HG02884 (cell line): ENCODE results near the gene FBXW4.

Source experiments
- ATAC-seq: cut with Tn5 transposase; IDR thresholded peaks from one replicate; pipeline ENCODE4 v1.9.1; 2021; ENCODE audit warnings: mild to moderate bottlenecking, moderate library complexity; ENCODE audit not compliant: unreplicated experiment

FBXW4 gene

DNA sequence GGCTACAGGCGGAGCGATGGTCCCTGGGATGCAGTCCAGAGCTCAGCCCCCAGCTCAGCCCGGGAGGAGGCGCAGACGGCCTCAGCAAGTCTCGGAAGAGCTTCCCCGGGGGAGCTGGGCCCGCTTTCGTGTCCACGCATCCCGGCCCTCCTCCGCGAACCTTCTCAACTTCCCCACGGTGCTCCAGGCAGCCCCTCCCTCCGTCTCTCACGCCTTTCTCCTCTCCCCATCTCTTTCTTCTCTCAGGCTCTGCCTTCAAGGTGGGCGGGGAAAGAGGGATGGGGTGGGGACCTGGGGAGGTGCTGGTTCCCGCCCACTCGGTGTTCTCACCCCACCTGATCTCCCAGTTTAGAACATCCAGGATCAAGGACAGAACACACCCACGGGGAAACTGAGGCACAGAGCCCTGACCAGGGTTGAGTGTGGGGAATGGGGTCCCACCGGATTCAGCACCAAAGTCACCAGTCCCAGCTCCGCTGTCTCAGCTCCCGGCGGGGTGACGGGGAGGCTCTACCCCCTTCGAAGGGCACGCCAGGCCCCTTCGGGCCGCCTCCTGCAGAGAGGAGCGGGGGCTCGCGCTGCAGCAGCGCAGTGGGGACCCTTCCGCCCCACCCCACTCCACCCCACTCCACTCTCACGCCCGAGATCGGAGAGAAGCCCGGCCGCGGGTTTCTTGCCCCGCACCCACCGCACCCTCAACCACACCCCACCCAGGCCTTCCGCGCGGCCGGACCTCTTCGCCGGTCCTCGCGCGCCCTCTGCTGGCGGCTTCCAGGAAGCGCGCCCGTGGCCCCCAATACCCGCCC lies 125.1 kb downstream of the FBXW4 start:
- peak; percentile 67 for ATAC-seq

DNA sequence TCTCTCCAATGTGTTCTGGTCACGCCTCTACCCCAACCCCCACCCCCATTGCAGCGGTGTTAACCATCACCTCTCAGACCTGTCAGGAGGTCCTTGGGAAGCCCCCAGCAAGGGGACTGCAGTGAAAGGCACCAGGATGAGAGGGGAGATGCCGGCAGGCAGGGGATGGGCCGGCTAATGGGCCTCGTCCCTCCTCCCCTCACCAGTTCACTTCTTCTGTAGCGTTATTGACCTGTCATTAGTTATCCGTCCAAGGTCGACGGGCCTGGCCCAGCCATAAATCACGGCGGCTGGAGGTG lies 125.7 kb downstream of the FBXW4 start:
- ATAC-seq, result no peak

DNA sequence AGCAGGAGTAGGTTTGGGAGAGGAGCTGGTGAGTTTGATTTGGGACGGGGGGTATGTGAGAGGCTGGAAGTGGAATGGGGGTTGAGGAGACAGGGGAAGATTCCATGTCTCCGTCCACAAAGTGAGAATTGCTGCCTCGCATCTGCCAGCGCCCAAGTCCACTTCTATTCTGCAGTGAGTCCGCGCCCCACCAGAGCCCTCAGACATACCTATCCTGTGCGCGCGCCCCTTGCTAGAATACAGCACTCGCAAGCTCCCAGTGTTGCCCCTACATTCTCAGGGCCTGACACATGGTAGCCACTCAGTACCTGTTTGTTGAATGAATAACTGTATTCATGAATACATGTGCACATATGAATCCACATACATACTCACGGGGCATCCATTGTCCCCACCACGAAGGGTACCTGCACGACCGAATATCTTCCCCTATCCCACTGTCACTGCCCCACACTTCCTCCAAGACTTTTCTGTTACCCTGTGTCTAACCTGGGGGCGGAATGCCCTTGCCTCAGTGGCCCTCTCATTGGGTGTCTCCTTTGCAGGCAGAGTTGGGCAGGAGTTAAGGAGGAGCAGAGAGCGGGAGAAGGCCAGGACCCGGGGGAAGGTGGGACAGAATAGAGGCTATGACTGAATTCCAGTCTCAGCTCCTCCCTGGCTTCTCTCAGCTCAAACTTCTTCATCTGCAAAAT lies 126.8 kb downstream of the FBXW4 start:
- no peak for ATAC-seq

DNA sequence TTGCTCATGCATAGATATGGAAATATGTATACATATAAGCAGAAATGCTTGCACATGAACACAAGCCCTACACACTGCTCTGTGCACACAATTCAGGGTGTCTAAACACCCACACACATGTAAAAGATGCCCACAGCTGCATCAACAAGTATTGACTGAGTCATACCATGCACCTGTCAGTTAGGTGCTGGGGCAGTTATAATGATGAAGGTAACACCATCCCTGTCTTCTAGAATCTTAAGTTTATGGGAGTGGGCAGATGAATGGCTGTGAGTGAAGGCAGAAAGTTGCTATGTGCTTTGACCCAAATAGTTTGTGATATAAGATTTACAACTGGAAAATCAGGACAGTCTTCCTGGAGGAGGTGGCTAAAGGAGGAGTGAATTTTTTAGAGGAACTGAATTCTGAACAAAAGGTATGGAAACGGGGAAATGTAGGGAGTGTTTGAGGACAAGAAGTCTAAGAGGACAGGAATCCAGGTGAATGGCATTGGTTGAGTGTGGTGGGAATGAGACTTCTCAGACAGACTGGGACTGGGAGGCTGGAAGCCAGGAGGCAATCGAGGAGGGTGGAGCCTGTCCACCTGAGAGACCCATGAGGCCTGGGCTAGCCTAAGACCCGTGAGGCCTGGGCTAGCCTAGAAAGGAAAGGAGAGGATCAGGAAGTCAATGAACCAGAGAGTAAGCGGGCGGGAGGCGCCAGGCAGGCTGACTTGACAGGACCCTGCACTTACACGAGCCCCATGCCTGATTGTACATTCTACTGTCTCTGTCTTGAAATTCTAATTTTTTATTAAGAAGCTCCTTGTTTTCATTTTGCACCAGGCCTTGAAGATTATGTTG lies 127.6 kb downstream of the FBXW4 start:
- ATAC-seq, result no peak

DNA sequence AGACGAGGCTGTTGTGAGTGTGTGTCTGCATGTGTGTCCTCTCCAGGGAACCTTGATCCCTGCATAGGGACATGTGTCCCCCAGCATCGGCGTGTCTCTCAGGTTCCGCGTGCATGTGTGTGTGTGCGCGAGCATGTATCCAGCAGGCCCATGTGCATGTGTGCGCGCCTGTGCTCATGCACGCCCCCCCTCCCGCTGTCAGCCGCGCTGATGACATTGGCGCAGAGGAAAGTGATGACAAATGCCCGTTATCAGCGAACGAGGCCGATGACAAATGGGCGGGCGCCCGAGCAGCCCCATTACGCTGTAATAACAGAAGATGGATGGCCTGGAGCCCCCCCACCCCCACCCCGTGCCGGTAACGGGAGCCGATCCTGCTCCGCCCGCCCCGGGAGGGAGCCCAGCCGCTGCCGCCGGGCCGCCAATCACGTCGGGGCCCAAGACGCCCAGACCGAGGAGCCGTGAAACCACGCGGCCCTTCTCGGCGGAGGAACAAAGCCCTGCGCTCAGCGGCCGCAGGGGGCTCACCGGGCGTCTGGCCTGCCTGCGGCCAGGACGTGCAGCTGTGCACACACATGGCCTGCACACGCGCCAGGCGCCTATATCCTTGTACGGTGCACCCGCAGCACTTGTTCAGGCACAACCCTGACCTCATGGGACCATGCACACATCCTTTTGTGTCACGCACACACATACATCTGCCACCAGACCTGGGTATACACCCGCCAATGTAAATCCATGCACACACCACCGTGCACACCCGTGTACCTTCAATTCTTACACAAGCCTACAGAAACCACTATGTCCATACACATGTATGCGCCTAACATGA lies 128.4 kb downstream of the FBXW4 start:
- ATAC-seq, result no peak

DNA sequence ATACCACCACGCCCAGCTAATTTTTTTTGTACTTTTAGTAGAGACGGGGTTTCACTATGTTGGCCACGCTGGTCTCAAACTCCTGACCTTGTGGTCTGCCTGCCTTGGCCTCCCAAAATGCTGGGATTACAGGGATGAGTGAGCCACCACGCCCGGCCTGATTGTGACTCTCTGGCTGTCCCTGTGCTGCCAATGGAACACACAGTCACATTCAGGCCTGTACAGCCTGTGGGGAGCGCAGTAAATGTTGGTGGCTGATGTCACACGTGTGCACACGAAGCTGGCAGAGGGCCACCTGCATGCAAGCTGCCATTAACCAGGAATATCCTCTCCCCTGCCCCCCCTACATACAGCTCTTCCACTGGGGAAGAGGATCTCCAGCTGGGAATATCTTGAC lies 129.0 kb downstream of the FBXW4 start:
- ATAC-seq, result no peak

DNA sequence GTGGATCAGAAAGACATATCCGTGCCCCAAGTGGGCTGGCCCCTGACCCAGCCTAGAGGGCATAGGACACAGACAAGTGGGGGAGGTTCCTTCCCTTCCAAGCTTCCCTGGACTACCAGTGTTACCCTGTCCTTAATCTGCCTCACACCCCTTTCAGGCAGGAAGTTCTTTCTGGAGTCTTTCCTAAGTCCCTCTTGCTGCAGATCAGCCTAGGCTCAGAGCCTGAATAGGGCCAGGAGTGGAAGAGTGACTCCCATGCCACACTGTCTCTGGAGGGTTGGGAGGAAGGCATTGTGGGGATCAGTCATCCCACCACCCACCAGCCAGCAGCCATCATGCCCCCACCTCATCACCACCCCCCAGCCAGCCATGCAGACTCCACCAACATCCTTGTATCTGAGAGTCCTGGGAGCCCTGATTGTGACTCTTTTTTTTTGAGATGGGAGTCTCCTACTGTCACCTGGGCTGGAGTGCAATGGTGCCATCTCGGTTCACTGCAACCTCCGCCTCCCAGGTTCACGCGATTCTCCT lies 129.5 kb downstream of the FBXW4 start:
- ATAC-seq, result no peak

DNA sequence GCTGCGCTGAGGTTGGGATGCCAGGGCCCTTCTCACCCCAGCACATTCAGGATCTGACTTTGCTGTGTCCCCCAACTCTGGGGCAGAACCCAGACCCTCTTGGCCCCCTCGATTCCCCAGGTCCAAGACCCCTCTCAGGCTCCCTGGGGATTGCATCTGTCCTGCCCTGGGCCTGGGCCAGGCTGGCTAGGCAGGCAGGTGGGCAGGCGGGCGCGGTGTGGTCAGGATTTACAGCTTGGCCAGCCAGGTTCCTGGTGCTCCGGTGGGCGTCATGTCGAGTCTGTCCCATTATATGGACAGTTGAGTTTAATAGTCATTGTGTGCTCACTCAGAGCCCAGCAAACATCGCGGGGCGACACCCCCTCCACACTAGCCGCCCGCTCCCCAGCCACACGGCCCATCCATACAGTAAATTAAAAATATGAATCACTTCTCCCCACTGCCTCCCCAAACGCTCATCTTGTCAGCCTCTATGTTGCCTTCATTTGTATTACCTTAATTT lies 130.4 kb downstream of the FBXW4 start:
- no peak for ATAC-seq

DNA sequence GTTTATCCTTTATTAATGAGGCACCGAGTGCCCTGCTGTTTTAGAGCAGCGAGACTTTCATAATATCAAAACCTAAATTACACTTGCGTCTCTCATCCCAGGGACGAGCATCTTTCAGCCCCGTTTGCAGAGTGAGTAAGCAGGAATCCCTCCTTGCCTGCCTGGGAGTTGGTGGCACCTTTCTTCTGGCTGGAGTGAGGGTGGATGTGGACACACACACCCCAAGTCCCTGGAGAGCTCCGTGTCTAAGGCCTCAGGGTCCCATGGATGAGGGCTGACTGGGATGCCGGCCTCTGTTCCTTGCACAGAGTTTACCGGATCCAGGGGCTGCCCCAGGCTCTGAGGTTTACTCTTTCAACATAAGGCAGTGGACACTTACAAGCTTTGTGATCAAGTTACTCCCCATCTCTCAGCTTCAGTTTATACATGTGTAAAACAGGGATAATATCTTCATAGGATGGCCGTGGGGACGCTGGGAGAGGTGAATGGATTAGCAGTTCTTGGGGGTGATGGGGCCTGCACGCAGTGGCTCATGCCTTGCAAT lies 131.4 kb downstream of the FBXW4 start:
- no peak for ATAC-seq

DNA sequence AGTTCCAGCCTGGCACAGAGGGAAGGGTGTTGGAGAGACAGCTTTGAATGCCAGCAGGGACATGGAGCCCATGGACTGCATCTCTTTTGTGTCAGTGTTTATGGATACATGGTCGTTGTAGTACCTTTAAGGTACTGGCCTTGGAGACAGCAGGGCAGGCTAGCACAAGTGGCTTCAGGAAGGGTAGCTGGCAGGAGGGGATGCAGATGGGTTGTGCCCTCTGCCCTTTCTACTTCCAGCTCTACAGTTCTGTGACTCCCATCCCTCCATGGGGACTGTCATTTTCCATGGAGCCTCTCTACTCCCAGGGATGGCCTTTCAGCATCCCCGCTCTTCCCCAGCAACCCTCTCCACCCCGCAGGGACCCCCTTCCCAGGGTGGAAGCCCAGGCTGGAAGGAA lies 132.0 kb downstream of the FBXW4 start:
- ATAC-seq, result no peak

DNA sequence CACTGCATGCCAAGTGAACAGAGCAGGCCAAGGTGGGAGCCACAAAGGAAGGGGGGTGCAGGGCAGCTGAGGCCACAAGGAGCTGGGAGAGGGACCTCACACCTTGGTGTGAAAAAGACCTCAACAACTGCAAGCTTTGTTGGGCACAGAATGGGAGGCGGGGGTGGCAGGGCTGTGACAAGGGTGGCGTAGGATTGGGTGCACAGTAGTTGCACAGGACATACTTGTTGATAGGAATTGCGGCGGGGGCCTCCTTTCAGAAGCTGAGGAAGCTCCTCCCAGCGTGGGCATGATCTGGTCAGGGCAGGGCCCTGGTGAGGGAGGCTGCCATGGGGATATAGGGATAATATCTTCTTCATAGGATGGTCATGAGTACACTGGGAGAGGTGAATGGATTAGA lies 132.7 kb downstream of the FBXW4 start:
- no peak for ATAC-seq

DNA sequence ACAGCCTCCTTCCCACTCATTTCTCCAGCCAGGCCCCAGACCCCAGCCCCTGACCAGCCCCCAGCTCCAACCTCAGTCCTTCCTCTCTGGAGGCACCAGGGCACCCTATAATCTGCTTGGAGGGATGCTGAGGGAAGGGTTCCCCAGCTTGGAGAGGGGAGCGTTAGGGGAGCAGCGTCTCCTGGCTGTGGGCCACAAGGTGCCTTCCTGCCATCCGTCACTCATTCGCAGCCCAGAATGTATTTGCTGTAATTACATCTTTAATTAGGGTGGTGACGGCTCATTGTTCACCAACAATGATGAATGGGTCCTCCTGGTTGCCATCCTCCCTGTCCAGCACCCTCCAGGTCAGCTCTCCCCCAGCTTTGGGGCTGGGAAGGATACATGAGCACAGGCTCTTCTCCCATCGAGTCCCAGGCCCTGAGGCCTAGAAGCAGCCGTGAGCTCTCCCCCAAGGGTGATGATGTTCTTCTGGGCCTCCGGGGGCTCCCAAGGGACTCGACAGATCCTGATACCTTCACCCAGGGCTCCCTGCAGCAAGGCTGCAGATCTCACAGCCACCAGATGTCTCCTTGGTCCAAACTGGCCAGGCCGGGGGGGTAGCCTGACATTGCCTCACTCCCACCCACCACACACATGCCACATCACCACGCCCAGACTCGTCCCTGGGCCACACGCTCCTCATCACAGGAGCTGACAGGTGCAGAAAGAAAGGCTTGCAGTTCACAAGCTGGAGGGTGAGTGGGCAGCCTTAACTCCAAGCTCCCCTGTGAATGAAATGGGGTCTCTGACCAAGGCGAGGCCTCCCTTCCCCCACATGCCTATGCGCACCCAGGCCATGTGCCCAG lies 133.7 kb downstream of the FBXW4 start:
- no peak for ATAC-seq
